Astrocyte of the spinal cord (primary cell): ENCODE data around the gene BCORL1.

ENCODE experiments used
- DNase-seq: peaks from one replicate; pipeline ENCODE4 v3.0.0; 2011; ENCODE audit warnings: low read depth, low spot score
- H3K4me3 ChIP-seq: 2 replicates; pipeline ENCODE4 v1.5.1; 2011; ENCODE audit warnings: low read depth, mild to moderate bottlenecking, low read length, moderate library complexity
- in situ Hi-C: cut with HindIII; loops from 2 replicates; pipeline ENCODE4 v1.10.0; 2017; ENCODE audit warnings: low sequenced_read_pairs
- TF ChIP-seq, protein P1 (sequence below): IDR thresholded peaks from 2 replicates; pipeline ENCODE4 v1.5.1; 2012; ENCODE audit warnings: low read depth, mild to moderate bottlenecking, low read length, inconsistent platforms

BCORL1 gene

GRCh38 chrX:129959493-129959832, 23.0 kb upstream of the BCORL1 start:
- TF ChIP-seq, protein P1, sequence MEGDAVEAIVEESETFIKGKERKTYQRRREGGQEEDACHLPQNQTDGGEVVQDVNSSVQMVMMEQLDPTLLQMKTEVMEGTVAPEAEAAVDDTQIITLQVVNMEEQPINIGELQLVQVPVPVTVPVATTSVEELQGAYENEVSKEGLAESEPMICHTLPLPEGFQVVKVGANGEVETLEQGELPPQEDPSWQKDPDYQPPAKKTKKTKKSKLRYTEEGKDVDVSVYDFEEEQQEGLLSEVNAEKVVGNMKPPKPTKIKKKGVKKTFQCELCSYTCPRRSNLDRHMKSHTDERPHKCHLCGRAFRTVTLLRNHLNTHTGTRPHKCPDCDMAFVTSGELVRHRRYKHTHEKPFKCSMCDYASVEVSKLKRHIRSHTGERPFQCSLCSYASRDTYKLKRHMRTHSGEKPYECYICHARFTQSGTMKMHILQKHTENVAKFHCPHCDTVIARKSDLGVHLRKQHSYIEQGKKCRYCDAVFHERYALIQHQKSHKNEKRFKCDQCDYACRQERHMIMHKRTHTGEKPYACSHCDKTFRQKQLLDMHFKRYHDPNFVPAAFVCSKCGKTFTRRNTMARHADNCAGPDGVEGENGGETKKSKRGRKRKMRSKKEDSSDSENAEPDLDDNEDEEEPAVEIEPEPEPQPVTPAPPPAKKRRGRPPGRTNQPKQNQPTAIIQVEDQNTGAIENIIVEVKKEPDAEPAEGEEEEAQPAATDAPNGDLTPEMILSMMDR = no peak
- no peak overlapping the region for H3K4me3 ChIP-seq
- in situ Hi-C loops = no loop called here
- no peak for DNase-seq

GRCh38 chrX:129961180-129962083, 21.0 kb upstream of the BCORL1 start:
- in situ Hi-C loops = no loop called here
- no peak for DNase-seq
- TF ChIP-seq, protein P1 = no peak
- no peak overlapping the region for H3K4me3 ChIP-seq

DNA sequence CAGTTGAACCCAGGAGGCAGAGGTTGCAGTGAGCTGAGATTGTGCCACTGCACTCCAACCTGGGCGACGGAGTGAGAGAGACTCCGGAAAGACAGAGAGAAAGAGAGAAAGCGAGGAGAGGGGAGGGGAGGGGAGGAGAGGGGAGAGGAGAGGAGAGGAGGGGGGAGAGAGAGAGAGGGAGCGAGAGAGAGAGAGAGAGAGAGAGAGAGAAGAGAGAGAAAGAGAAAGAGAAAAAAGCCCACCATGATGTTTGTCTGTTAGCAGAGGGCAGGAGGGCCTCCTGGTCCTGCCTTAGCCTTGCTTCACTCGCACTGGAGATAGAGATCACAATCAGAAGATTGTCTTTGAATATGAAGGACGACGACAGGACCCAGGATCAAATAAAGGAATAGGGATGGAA, 18.7 kb upstream of the BCORL1 start:
- TF ChIP-seq, protein P1 = no peak
- DNase-seq = no peak

DNA sequence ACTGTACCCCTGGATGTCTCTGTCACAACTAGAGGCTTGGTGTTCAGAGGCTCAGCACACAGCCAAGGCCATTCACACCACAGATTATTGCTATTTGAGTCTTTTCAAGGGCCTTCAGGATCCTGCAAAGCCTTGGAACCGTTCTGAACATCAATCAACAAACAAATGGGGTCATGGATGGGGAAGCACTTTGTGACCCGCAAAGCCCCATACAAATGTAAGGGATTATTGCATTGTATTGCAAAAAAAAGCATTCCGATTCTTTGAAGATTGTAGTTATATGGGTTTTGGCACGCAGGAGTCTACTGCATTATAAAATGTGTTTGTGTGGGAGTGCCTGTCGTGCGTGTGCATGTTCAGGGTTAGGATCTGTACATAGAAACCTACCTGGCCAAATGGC, 17.3 kb upstream of the BCORL1 start:
- no peak overlapping the region for H3K4me3 ChIP-seq
- TF ChIP-seq, protein P1 = no peak
- no peak for DNase-seq
- in situ Hi-C loops = no loop called here

More for the DNA sequence above, 18.7 kb upstream of the BCORL1 start:
- in situ Hi-C loops = no loop called here
- H3K4me3 ChIP-seq = no peak overlapping the region

- no peak overlapping the region for H3K4me3 ChIP-seq
- in situ Hi-C loops = no loop called here
- no peak for DNase-seq
- TF ChIP-seq, protein P1 = no peak
These were observed 13.5 kb upstream of the BCORL1 start for GRCh38 chrX:129968968-129969367.

GRCh38 chrX:129976441-129976840, 6.0 kb upstream of the BCORL1 start:
- TF ChIP-seq, protein P1 = no peak
- H3K4me3 ChIP-seq = no peak overlapping the region
- in situ Hi-C loops = no loop called here
- no peak for DNase-seq
